ENCODE results near the gene SSH2. TPM values are rescaled to one million over a fixed set of nuclear protein-coding genes. Genes with fewer than 3 reads are reported as not detected.

The SSH2 gene
- total RNA-seq, 2 experiments from 2014 or later = 39.4 to 73.9 TPM

- ChIA-PET CTCF (ENCODE audit: unreplicated experiment) (interaction anchor here (1.3 kb wide), 1 partner anchor 29 kb away, joined by 3 read pairs; no protein-coding TSS in a partner anchor), POLR2A (interaction anchor here (0.5 to 1.5 kb wide), 3 partner anchors 9 to 1375 kb away, joined by 3 to 4 read pairs (median 3); no protein-coding TSS in a partner anchor)
- Histone ChIP-seq H4K20me1 (ENCODE audit: insufficient read depth, low read length) (peaks cover 5% of the 10 kb centered on the region; the same call in 1 of the 2 replicates), H3K4me1 (ENCODE audit: insufficient read depth, low read length, poor library complexity, severe bottlenecking) (peaks cover 72% of the 10 kb centered on the region), H2AFZ (ENCODE audit: low read length) (no peak overlapping the region), H3K79me2 (ENCODE audit: insufficient read depth, low read depth, low read length) (peaks cover 46% of the 10 kb centered on the region), H3K9me2 (ENCODE audit: insufficient read depth, low read length) (no peaks in the 10 kb centered on the region), H3K4me3 (ENCODE audit: low read depth, low read length, poor library complexity, severe bottlenecking) (peak overlapping the region; percentile 77), H3K36me3 (ENCODE audit: insufficient read depth, low read length) (peaks cover 4% of the 10 kb centered on the region; the same call in 1 of the 2 replicates), H3K27ac (ENCODE audit: low read depth, low read length, poor library complexity, severe bottlenecking) (peak overlapping the region; percentile 13), H3K9me3 (ENCODE audit: low read length) (no peaks in the 10 kb centered on the region), H3K4me2 (ENCODE audit: low read length) (peak overlapping the region; percentile 93)
- intact Hi-C loops (cut with micrococcal nuclease; ENCODE audit: unreplicated experiment) = no loop called here
- peak; percentile 18 for DNase-seq (ENCODE audit: low spot score)
- no TSS peak for BruUV-seq (replicated peaks)
- TF ChIP-seq CTCF (conservative IDR thresholded peaks at IDR 0.05; ENCODE audit: low read length) (no peak), EZH2phosphoT487 (IDR thresholded peaks at IDR 0.05; ENCODE audit: borderline replicate concordance, low read depth, low read length) (no peak)
Measured at GRCh38 chr17:29588017-29588561, 341.9 kb downstream of the SSH2 start.

- Histone ChIP-seq H4K20me1 (ENCODE audit: insufficient read depth, low read length) (peaks cover 5% of the 10 kb centered on the region; the same call in 1 of the 2 replicates), H3K4me1 (ENCODE audit: insufficient read depth, low read length, poor library complexity, severe bottlenecking) (peaks cover 69% of the 10 kb centered on the region), H3K9me3 (ENCODE audit: low read length) (no peaks in the 10 kb centered on the region), H3K36me3 (ENCODE audit: insufficient read depth, low read length) (peaks cover 9% of the 10 kb centered on the region), H3K79me2 (ENCODE audit: insufficient read depth, low read depth, low read length) (peaks cover 46% of the 10 kb centered on the region), H3K4me3 (ENCODE audit: low read depth, low read length, poor library complexity, severe bottlenecking) (peak overlapping the region; percentile 77), H3K9me2 (ENCODE audit: insufficient read depth, low read length) (no peaks in the 10 kb centered on the region), H3K27ac (ENCODE audit: low read depth, low read length, poor library complexity, severe bottlenecking) (no peak overlapping the region), H2AFZ (ENCODE audit: low read length) (no peak overlapping the region), H3K4me2 (ENCODE audit: low read length) (peak overlapping the region; percentile 93)
- intact Hi-C loops (cut with micrococcal nuclease; ENCODE audit: unreplicated experiment) = no loop called here
- DNase-seq (ENCODE audit: low spot score) = no peak
- CTCF ChIA-PET (ENCODE audit: unreplicated experiment) = interaction anchor here (1.3 kb wide), 1 partner anchor 29 kb away, joined by 3 read pairs; no protein-coding TSS in a partner anchor
- BruUV-seq (replicated peaks) = no TSS peak
- TF ChIP-seq EZH2phosphoT487 (IDR thresholded peaks at IDR 0.05; ENCODE audit: borderline replicate concordance, low read depth, low read length) = no peak
- POLR2A ChIA-PET = interaction anchor here (0.6 to 1.5 kb wide), 2 partner anchors 9 to 438 kb away, joined by 3 to 4 read pairs; no protein-coding TSS in a partner anchor
Measured at GRCh38 chr17:29587591-29587990, 342.4 kb downstream of the SSH2 start.

GRCh38 chr17:29586676-29587469 is 343.2 kb downstream of the SSH2 start:
- no TSS peak for BruUV-seq (replicated peaks)
- Histone ChIP-seq H3K4me2 (ENCODE audit: low read length) (peak overlapping the region; percentile 93), H3K9me3 (ENCODE audit: low read length) (no peaks in the 10 kb centered on the region), H3K4me3 (ENCODE audit: low read depth, low read length, poor library complexity, severe bottlenecking) (peak overlapping the region; percentile 77), H2AFZ (ENCODE audit: low read length) (no peak overlapping the region), H3K9me2 (ENCODE audit: insufficient read depth, low read length) (no peaks in the 10 kb centered on the region), H4K20me1 (ENCODE audit: insufficient read depth, low read length) (peaks cover 5% of the 10 kb centered on the region; the same call in 1 of the 2 replicates), H3K79me2 (ENCODE audit: insufficient read depth, low read depth, low read length) (peaks cover 46% of the 10 kb centered on the region), H3K27ac (ENCODE audit: low read depth, low read length, poor library complexity, severe bottlenecking) (no peak overlapping the region), H3K4me1 (ENCODE audit: insufficient read depth, low read length, poor library complexity, severe bottlenecking) (peaks cover 62% of the 10 kb centered on the region), H3K36me3 (ENCODE audit: insufficient read depth, low read length) (peaks cover 16% of the 10 kb centered on the region)
- ChIA-PET CTCF (ENCODE audit: unreplicated experiment) (no interaction called here), POLR2A (interaction anchor here (0.6 to 1.5 kb wide), 3 partner anchors 8 to 438 kb away, joined by 3 to 4 read pairs (median 4); partner anchors contain the start of gene TP53I13)
- no peak for TF ChIP-seq CTCF (conservative IDR thresholded peaks at IDR 0.05; ENCODE audit: low read length)
- TF ChIP-seq EZH2phosphoT487 (IDR thresholded peaks at IDR 0.05; ENCODE audit: borderline replicate concordance, low read depth, low read length) = no peak
- intact Hi-C loops (cut with micrococcal nuclease; ENCODE audit: unreplicated experiment) = no loop called here
- DNase-seq (ENCODE audit: low spot score) = no peak

Measured in OCI-LY7 (cell line).